Prostate gland (tissue), 2 donors: ENCODE results near the gene PKM. TPM values are rescaled to one million over a fixed set of nuclear protein-coding genes. Genes with fewer than 3 reads are reported as not detected.
A peak's percentile ranks its signal among the peaks of the same experiment; 100 is the strongest.

Experiments
- DNase-seq: peaks from one replicate; pipeline ENCODE4 v3.0.0-alpha.2; 2019; ENCODE audit warnings: low spot score
- H3K27ac ChIP-seq, 2 donors: fragments of 200-600 bp; sonication (generic); 2 replicates each; pipeline ENCODE4 v1.5.1; 2017 to 2019
- H3K27me3 ChIP-seq: fragments of 200-600 bp; sonication (generic); replicated peaks from 2 replicates; pipeline ENCODE4 v1.5.1; 2019; ENCODE audit not compliant: insufficient read depth
- H3K36me3 ChIP-seq, 2 donors: fragments of 200-600 bp; sonication (generic); 1 replicate in 1 of 2; 2 replicates in 1 of 2; pipeline versions ENCODE4 v1.5.1 to v1.8.1; 2017 to 2019
- H3K4me1 ChIP-seq: fragments of 200-600 bp; sonication (generic); replicated peaks from 2 replicates; pipeline ENCODE4 v1.5.1; 2019
- H3K4me3 ChIP-seq, 2 donors: fragments of 200-600 bp; sonication (generic); 2 replicates each; pipeline ENCODE4 v1.5.1; 2017 to 2019
- H3K9me3 ChIP-seq: fragments of 200-600 bp; sonication (generic); 2 replicates; pipeline ENCODE4 v1.5.1; 2017
- POLR2A ChIP-seq: fragments of 450-650 bp; IDR thresholded peaks from one replicate; pipeline ENCODE4 v1.6.1; 2016; ENCODE audit warnings: antibody characterized with exemption, mild to moderate bottlenecking
- POLR2AphosphoS5 ChIP-seq: sonication (generic); formaldehyde crosslinking; IDR thresholded peaks from one replicate; pipeline ENCODE4 v1.6.1; 2017; ENCODE audit warnings: antibody characterized with exemption
- WGBS: methylation state at CpG from one replicate; pipeline ENCODE4 v1.1.5; 2018; 5-methylcytosine and 5-hydroxymethylcytosine counted together
- intact Hi-C: fragments of 100-400 bp; cut with DNase I; formaldehyde crosslinking; loops from one replicate; pipeline ENCODE4 v1.14.2; 2022
- total RNA-seq, 2 donors: library from RNA; depleted of rRNA; stranded (reverse); fragments of >200 nt; gene quantifications; one replicate each; pipeline ENCODE4 v1.1.0, GENCODE V29; 2016
- TF ChIP-seq, protein P1 (sequence below), 4 experiments: fragments of 200-600 bp in 2 of 4; fragments of 450-650 bp in 2 of 4; sonication (generic) in 2 of 4; IDR thresholded peaks; 1 replicate in 3 of 4; 2 replicates in 1 of 4; pipeline ENCODE4 v1.5.1; 2016 to 2019; ENCODE audit warnings: antibody characterized with exemption in 4 of 4, mild to moderate bottlenecking in 2 of 4, moderate library complexity in 2 of 4

The PKM gene
- total RNA-seq, 2 donors from 2014 or later, result 470 to 513 TPM

DNA sequence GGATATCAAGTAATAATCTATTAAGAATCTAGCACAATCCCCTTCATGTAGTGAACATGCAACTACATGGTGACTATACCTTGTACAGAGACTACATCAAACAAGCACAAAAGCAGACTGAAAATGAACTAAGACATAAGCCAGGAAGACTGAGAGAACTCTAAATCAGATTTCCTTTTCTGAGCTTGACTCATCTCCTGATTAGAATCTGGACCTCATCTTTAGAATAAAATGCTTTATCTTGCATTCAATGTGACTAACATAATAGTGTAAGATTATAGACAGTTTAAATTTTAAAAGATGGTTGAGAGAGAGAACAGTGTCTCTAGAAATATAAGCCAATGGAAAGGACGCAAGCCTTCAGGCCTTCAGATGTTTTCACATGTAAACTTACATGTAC lies 17.5 kb upstream of the PKM start:
- peaks cover 0 to 5% of the 10 kb centered on the region in 2 donors for H3K36me3 ChIP-seq
- H3K4me1 ChIP-seq, result no peaks in the 10 kb centered on the region
- no peaks in the 10 kb centered on the region for H3K27me3 ChIP-seq
- no peak for TF ChIP-seq POLR2AphosphoS5
- no peak for TF ChIP-seq POLR2A
- TF ChIP-seq, protein P1, sequence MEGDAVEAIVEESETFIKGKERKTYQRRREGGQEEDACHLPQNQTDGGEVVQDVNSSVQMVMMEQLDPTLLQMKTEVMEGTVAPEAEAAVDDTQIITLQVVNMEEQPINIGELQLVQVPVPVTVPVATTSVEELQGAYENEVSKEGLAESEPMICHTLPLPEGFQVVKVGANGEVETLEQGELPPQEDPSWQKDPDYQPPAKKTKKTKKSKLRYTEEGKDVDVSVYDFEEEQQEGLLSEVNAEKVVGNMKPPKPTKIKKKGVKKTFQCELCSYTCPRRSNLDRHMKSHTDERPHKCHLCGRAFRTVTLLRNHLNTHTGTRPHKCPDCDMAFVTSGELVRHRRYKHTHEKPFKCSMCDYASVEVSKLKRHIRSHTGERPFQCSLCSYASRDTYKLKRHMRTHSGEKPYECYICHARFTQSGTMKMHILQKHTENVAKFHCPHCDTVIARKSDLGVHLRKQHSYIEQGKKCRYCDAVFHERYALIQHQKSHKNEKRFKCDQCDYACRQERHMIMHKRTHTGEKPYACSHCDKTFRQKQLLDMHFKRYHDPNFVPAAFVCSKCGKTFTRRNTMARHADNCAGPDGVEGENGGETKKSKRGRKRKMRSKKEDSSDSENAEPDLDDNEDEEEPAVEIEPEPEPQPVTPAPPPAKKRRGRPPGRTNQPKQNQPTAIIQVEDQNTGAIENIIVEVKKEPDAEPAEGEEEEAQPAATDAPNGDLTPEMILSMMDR (IDR thresholded peaks at IDR 0.05), result no peak
- H3K27ac ChIP-seq, result no peak overlapping the region
- 93% methylated on average over 1 of the region's 1 CpG for WGBS
- H3K4me3 ChIP-seq, result no peak overlapping the region
- no peak for DNase-seq
- H3K9me3 ChIP-seq, result no peaks in the 10 kb centered on the region
- intact Hi-C loops, result no loop called here

DNA sequence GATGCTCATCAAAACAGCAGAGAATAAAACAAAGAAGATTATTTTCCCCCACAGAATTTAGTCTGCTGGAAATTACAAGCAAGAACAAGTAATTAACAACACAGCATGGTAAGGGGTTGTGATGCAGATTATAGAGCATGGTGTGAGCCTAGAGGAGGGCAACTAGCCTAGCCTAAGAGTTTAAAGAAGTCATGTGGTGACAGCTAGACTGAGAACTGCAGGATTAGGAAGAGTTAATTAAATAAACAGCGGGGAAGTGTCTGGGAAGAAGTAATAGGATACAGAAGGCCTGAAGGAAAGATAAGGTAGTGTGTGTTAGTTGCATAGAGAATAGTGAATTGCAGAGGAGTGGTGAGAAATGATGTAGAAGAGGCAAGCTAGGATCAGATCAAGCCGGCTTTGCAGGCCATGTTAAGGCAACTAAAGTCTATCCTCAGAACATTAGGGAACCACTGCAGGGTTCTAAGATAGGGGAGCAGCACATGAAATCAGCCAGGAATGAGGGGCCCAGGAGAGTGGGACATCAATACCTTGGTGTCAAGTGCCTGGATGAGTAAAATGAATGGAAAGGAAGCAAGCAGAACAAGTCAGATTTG lies 11.9 kb upstream of the PKM start:
- Histone ChIP-seq H3K4me3 (no peak overlapping the region), H3K27ac (no peak overlapping the region), H3K27me3 (no peaks in the 10 kb centered on the region), H3K9me3 (no peaks in the 10 kb centered on the region), H3K36me3 (peaks cover 4 to 10% of the 10 kb centered on the region in 2 donors), H3K4me1 (no peaks in the 10 kb centered on the region)
- DNase-seq, result no peak
- no peak for TF ChIP-seq POLR2A
- TF ChIP-seq POLR2AphosphoS5, result no peak
- TF ChIP-seq, protein P1 (IDR thresholded peaks at IDR 0.05), result no peak
- 35% methylated on average over 2 of the region's 2 CpGs for WGBS
- intact Hi-C loops, result no loop called here

DNA sequence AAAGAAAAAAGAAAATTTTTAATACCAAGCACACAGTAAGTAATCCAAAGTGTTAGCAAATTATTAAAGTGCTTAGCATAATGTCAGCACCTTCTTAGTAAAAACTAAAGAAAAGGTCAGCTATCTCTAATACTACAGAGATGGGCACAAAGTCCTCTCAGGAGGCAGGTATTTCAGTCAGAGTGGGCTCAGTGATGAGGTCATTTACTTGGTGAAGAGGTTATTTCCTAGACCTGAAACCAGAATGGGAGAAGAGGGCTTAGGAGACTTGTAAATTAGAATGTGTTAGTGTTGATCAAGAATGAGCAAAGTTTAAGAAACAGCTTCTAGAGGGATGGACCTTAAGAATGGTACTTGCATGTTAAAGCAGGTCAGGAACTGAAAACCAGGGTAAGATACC lies 8.7 kb upstream of the PKM start:
- intact Hi-C loops, result no loop called here
- H3K36me3 ChIP-seq, result peaks cover 4 to 10% of the 10 kb centered on the region in 2 donors
- H3K9me3 ChIP-seq, result no peaks in the 10 kb centered on the region
- no peak for DNase-seq
- no peak for TF ChIP-seq POLR2A
- TF ChIP-seq, protein P1 (IDR thresholded peaks at IDR 0.05), result no peak
- no peak for TF ChIP-seq POLR2AphosphoS5
- H3K27ac ChIP-seq, result no peak overlapping the region
- H3K27me3 ChIP-seq, result no peaks in the 10 kb centered on the region
- no peak overlapping the region for H3K4me3 ChIP-seq
- H3K4me1 ChIP-seq, result no peaks in the 10 kb centered on the region

DNA sequence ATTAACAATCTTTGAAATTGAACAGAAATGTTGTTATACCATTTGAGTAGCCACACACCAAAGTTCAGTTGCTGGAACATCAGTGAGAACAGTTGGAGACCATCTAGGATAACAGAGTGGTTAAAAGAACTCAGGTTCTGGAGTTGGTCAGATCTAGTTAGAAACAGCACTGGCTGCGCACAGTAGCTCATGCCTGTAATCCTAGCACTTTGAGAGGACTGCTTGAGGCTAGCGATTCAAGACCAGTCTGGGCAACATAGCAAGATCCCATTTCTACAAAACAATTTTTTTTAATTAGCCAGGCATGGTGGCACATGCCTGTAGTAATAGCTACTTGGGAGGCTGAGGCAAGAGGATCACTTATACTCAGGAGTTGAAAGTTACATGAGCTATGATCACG lies 7.6 kb upstream of the PKM start:
- intact Hi-C loops, result no loop called here
- DNase-seq, result no peak
- Histone ChIP-seq H3K4me3 (no peak overlapping the region), H3K27me3 (no peaks in the 10 kb centered on the region), H3K36me3 (peaks cover 4 to 10% of the 10 kb centered on the region in 2 donors), H3K4me1 (no peaks in the 10 kb centered on the region), H3K27ac (no peak overlapping the region), H3K9me3 (no peaks in the 10 kb centered on the region)
- 94% methylated on average over 3 of the region's 3 CpGs for WGBS
- TF ChIP-seq POLR2A (no peak), POLR2AphosphoS5 (no peak)
- TF ChIP-seq, protein P1 (IDR thresholded peaks at IDR 0.05), result no peak

DNA sequence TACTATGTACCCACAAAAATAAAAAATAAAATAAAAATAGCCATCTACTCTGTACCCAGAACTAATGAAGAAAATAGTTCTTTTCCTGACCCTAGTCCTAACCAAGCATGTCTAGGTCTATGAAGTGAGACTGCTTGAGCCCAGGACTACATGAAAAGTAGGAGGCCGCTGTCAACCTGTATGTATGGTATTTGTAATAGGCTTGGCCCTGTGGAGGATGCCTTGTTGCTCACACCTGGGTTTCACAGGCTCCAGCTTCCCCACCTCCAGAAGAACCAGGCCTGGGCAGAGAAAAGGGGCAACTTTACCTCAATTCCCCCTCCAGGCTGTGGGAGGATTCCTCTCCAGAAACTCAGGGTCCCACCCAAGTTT lies 6.8 kb upstream of the PKM start:
- Histone ChIP-seq H3K27ac (peak overlapping the region in 1 of 2 donors; percentile 4), H3K4me3 (no peak overlapping the region), H3K9me3 (no peaks in the 10 kb centered on the region), H3K36me3 (peaks cover 4 to 10% of the 10 kb centered on the region in 2 donors), H3K27me3 (no peaks in the 10 kb centered on the region), H3K4me1 (no peaks in the 10 kb centered on the region)
- intact Hi-C loops, result no loop called here
- no peak for DNase-seq
- TF ChIP-seq, protein P1 (IDR thresholded peaks at IDR 0.05), result no peak
- no peak for TF ChIP-seq POLR2AphosphoS5
- TF ChIP-seq POLR2A, result no peak
- WGBS, result 95% methylated on average over 1 of the region's 1 CpG
